GM18502 (cell line): Measurements from ENCODE around the gene ZNF41.
"Not testable (repeated sequence)": the region's sequence is repeated elsewhere in the genome, so short reads cannot be mapped to it uniquely, and the experiment has no call there.

ENCODE experiments used
- ATAC-seq: cut with Tn5 transposase; IDR thresholded peaks from one replicate; pipeline ENCODE4 v1.9.1; 2021; ENCODE audit warnings: mild to moderate bottlenecking; ENCODE audit not compliant: unreplicated experiment, poor library complexity

The ZNF41 gene

DNA sequence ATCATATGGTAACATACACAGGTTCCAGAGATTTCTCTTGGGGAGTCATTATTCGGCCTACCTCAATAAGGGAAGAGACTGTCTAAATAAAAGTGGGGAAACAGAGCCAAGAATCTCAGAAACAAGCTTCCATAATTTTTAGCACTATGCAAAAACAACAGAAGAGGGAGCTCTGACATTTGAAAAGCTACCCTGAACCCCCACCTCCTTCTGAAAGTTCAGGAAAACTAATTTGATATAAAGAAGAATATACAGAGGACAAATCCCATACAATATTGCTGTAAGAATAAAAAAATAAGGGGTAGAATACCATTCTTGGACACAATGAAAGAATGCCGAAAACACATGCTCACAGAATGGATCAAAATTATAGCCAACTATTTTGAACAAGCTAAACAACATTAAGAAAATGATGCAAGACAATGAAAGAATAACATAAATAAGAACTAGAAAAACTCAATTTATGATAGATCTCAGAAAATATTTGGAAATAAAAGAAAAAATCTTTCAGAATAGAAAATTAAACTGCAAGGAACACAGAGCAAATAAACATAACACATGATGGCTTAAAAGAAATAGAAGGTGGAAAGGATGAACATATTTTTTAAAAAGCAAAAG lies 14.4 kb upstream of the ZNF41 start:
- no peak for ATAC-seq

- not testable (repeated sequence) for ATAC-seq
Measured at GRCh38 chrX:47492133-47492532, 9.1 kb upstream of the ZNF41 start.

DNA sequence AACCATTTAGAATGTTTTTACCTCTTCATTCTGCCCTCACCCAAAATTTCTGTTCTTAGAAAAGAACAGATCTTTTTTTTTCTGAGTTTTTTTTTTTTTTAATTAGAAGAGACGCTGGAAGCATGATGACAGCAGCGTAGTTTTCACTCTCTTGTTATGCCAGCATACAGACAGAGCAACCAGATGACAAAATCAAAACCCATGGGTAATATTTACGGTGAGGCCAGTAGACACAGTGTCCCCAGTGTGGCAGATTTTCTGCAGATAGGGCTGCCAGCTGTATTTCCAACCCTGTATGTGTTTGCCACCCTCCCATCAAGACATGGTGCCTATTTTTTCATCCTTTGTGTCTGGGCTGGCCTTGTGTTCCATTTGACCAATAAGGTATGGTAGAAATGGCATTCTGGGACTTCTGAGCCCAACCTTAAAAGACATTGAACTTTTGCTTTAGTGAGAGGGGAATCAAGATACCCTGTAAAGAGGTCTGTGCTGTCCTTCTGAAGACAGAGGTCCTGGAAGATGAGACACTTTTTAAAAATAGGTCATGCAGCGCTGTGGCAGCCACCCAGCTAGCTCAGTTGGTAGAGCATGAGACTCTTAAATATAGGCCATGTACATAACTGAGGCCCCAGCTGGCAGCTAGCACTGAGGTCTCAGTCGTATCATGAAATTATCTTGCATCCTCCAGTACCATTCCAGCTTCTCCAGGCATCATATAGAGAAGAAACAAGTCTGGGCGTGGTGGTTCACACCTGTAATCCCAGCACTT lies 6.7 kb upstream of the ZNF41 start:
- ATAC-seq, result no peak

- ATAC-seq, result no peak
Measured at GRCh38 chrX:47484885-47485284, 1.9 kb upstream of the ZNF41 start.

GRCh38 chrX:47483306-47484268 lies 565 bp upstream of the ZNF41 start:
- ATAC-seq, result no peak

DNA sequence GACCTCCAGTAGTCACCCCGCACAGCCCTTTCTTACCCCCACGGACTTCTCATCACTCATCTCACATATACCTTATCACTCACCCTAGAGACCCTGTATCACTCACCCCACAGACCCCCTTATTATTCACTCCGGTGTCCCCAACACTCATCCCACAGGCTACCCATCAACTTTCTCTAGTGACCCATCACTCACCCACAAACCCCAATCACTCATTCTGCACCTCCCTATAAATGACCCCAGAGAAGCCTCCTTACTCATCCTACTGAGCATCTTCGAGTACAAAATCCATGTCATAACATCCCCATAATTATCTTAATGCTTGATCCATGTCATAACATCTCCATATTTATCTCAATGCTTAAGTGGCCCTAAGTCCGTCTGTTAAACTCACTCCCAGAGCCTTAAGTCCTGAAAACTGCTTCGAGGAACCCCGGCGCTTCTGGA lies 934 bp downstream of the ZNF41 start:
- peak; percentile 13 for ATAC-seq

- ATAC-seq, result no peak
Measured at GRCh38 chrX:47481160-47481559, 1.9 kb downstream of the ZNF41 start.

GRCh38 chrX:47480576-47480975 lies 2.4 kb downstream of the ZNF41 start:
- no peak for ATAC-seq

DNA sequence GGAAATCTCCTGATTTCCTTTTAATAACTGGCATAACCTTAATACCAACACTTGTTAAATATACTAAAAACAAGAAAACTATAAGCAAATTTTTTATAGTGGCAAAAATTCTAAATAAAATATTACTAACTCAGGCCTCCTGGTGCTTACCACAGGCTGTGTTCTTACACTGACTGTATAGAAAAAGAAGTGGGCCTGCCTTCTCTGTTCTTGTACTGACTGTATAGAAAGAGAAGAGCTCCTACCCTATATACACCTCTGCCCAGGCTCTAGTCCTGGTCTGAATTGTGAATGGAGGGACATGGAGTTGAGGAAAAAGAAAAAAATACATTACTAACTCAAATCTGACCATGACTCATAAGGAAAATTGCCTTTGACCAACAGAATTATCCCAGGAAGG lies 7.5 kb downstream of the ZNF41 start:
- no peak for ATAC-seq

GRCh38 chrX:47467106-47467505 lies 15.9 kb downstream of the ZNF41 start:
- no peak for ATAC-seq

DNA sequence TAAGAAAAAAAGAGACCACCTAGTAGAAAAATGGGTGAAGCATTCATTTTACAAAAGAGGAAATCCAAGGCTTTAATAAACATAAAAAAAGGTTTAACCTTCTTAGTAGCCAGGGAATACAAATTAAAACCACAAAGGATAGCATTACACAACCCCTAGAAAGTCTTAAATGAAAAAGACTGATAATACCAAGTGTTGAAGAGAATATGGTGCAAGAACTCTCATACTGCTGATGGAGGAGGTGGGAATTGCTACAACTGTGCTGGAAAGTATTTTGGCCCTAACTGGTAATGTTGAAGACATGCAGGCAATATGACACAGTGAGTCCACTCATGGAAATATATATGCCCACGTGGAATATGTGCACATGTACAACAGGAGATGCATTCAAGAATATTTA lies 22.5 kb downstream of the ZNF41 start:
- no peak for ATAC-seq

GRCh38 chrX:47458528-47458927 lies 24.5 kb downstream of the ZNF41 start:
- ATAC-seq, result no peak

- ATAC-seq, result no peak
Measured at GRCh38 chrX:47456080-47456479, 26.9 kb downstream of the ZNF41 start.

GRCh38 chrX:47452112-47452511 lies 30.9 kb downstream of the ZNF41 start:
- no peak for ATAC-seq

DNA sequence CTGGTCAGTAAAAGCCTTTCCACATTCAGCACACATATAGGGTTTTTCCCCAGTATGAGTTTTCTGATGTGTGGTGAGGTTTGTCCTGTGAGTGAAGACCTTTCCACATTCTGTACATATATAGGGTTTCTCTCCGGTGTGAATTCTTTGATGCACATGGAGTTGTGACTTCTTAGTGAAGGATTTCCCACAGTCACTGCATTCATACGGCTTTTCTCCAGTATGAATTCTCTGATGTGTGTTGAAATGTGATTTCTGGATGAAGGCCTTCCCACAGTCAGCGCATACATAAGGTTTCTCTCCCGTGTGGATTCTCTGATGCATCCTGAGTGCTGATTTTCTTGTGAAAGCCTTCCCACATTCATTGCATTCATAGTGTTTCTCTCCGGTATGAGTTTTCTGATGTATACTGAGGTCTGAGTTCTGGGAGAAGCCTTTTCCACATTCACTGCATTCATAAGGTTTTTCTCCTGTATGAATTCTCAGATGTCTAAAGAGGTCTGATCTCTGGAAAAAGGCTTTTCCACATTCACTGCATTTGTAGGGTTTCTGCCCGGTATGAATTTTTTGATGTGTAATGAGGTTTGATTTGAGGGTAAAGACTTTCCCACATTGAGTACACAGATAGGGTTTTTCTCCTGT lies 34.7 kb downstream of the ZNF41 start:
- no peak for ATAC-seq

- no peak for ATAC-seq
Measured at GRCh38 chrX:47447607-47448006, 35.4 kb downstream of the ZNF41 start.

GRCh38 chrX:47446971-47447370 lies 36.1 kb downstream of the ZNF41 start:
- no peak for ATAC-seq

DNA sequence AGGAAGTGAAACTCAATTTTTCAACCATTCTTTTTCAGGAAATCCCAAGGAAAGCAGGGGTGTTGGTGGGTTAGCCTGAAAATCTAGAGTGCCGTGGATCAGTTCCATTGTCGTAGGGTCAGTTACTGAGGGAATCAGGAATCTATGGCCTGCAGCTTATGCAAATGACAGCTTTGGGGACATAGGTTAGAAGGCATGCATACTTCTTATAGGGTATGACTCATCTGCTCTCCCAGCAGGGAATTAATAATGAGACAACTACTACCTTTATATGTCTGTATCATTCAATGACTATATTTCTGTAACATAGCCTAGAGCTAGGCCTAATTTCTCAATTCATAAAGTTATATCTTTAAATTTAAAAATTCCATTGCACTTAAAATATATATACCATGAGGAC lies 36.6 kb downstream of the ZNF41 start:
- ATAC-seq, result no peak

- no peak for ATAC-seq
Measured at GRCh38 chrX:47430925-47431324, 52.1 kb downstream of the ZNF41 start.

DNA sequence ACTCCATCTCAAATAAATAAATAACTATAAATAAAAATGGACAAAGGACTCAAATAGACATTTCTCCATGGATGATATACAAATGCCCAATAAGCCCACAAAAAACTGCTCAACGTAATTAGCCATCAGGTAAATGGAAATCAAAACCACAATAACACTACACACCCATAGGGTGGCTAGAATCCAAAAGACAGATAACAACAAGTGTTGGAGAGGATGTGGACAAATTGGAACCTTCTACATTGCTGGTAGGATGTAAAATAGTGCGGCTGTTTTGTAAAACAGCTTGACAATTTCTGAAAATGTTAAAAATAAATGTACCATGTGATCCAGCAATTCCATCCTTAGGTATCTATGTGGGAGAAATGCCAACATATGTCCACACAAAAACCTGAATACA lies 60.6 kb downstream of the ZNF41 start:
- ATAC-seq, result no peak
